ENCODE results near the gene MPG.
"Not testable (repeated sequence)": the region's sequence is repeated elsewhere in the genome, so short reads cannot be mapped to it uniquely, and the experiment has no call there.

MPG gene

GRCh38 chr16:77807-78443 lies at the start of gene MPG:
MPG (plus strand) TSS chr16:78225; CDS start chr16:78310, 85 bp downstream.
- Mint-ChIP-seq H3K36me3 (ENCODE audit: low read depth) (peaks cover 8% of the 10 kb centered on the region), H3K27me3 (peaks cover 20% of the 10 kb centered on the region), H3K4me3 (peak within 1 kb of the TSS; percentile 85), H3K4me1 (peaks cover 39% of the 10 kb centered on the region), H3K9me3 (no peaks in the 10 kb centered on the region), H3K27ac (peak within 1 kb of the TSS; percentile 84)
- ATAC-seq (peak; percentile 58), DNase-seq (peak; percentile 88)

- H3K36me3 Mint-ChIP-seq (ENCODE audit: low read depth), result not testable (repeated sequence)
Observed at GRCh38 chr16:30627-31026, 47.4 kb upstream of the MPG start.

GRCh38 chr16:33154-33876 lies 44.7 kb upstream of the MPG start:
- H3K27me3 Mint-ChIP-seq; H3K27ac Mint-ChIP-seq; ATAC-seq; DNase-seq; H3K9me3 Mint-ChIP-seq; H3K4me1 Mint-ChIP-seq; H3K36me3 Mint-ChIP-seq (ENCODE audit: low read depth); H3K4me3 Mint-ChIP-seq: not testable (repeated sequence)

More at GRCh38 chr16:30627-31026, 47.4 kb upstream of the MPG start:
- not testable (repeated sequence) for H3K4me1 Mint-ChIP-seq, H3K9me3 Mint-ChIP-seq, H3K4me3 Mint-ChIP-seq, DNase-seq, ATAC-seq, H3K27ac Mint-ChIP-seq, H3K27me3 Mint-ChIP-seq

GRCh38 chr16:33877-34647 lies 44.0 kb upstream of the MPG start:
- Mint-ChIP-seq H3K9me3 (no peaks in the 10 kb centered on the region), H3K36me3 (ENCODE audit: low read depth) (no peaks in the 10 kb centered on the region), H3K27ac (no peak overlapping the region), H3K4me1 (peaks cover 16% of the 10 kb centered on the region), H3K4me3 (peak overlapping the region; percentile 0), H3K27me3 (no peaks in the 10 kb centered on the region)
- DNase-seq (no peak), ATAC-seq (no peak)

GRCh38 chr16:34648-34987 lies 43.4 kb upstream of the MPG start:
- ATAC-seq (no peak), DNase-seq (no peak)
- Mint-ChIP-seq H3K36me3 (ENCODE audit: low read depth) (peaks cover 2% of the 10 kb centered on the region), H3K27me3 (no peaks in the 10 kb centered on the region), H3K9me3 (no peaks in the 10 kb centered on the region), H3K4me1 (peaks cover 21% of the 10 kb centered on the region), H3K4me3 (peak overlapping the region; percentile 0), H3K27ac (no peak overlapping the region)

GRCh38 chr16:35011-35677 lies 42.9 kb upstream of the MPG start:
- peak overlapping the region; percentile 0 for H3K4me3 Mint-ChIP-seq

GRCh38 chr16:35678-36305 lies 42.2 kb upstream of the MPG start:
- peaks cover 27% of the 10 kb centered on the region for H3K4me1 Mint-ChIP-seq
- DNase-seq, result no peak
- no peak for ATAC-seq
- no peak overlapping the region for H3K4me3 Mint-ChIP-seq
- peak overlapping the region; percentile 16 for H3K27ac Mint-ChIP-seq
- H3K36me3 Mint-ChIP-seq (ENCODE audit: low read depth), result peaks cover 2% of the 10 kb centered on the region
- H3K9me3 Mint-ChIP-seq, result no peaks in the 10 kb centered on the region
- H3K27me3 Mint-ChIP-seq, result no peaks in the 10 kb centered on the region

More at GRCh38 chr16:35011-35677, 42.9 kb upstream of the MPG start:
- Mint-ChIP-seq H3K4me1 (peaks cover 26% of the 10 kb centered on the region), H3K36me3 (ENCODE audit: low read depth) (peaks cover 2% of the 10 kb centered on the region), H3K9me3 (no peaks in the 10 kb centered on the region), H3K27ac (no peak overlapping the region), H3K27me3 (no peaks in the 10 kb centered on the region)
- DNase-seq (no peak), ATAC-seq (no peak)

GRCh38 chr16:36336-36984 lies 41.6 kb upstream of the MPG start:
- Mint-ChIP-seq H3K9me3 (no peaks in the 10 kb centered on the region), H3K27ac (peak overlapping the region; percentile 16), H3K4me3 (no peak overlapping the region), H3K4me1 (peaks cover 27% of the 10 kb centered on the region), H3K27me3 (no peaks in the 10 kb centered on the region), H3K36me3 (ENCODE audit: low read depth) (peaks cover 6% of the 10 kb centered on the region)
- no peak for ATAC-seq
- no peak for DNase-seq

- Mint-ChIP-seq H3K27me3 (no peaks in the 10 kb centered on the region), H3K4me3 (no peak overlapping the region), H3K9me3 (no peaks in the 10 kb centered on the region), H3K27ac (no peak overlapping the region), H3K4me1 (peaks cover 35% of the 10 kb centered on the region), H3K36me3 (ENCODE audit: low read depth) (peaks cover 14% of the 10 kb centered on the region)
- DNase-seq, result no peak
- no peak for ATAC-seq
Observed at GRCh38 chr16:37511-37910, 40.5 kb upstream of the MPG start.

- not testable (repeated sequence) for H3K27ac Mint-ChIP-seq, DNase-seq, H3K27me3 Mint-ChIP-seq, ATAC-seq, H3K9me3 Mint-ChIP-seq, H3K4me3 Mint-ChIP-seq
- peaks cover 40% of the 10 kb centered on the region for H3K4me1 Mint-ChIP-seq
- peaks cover 21% of the 10 kb centered on the region for H3K36me3 Mint-ChIP-seq (ENCODE audit: low read depth)
Observed at GRCh38 chr16:38206-38605, 39.8 kb upstream of the MPG start.

GRCh38 chr16:38941-39892 lies 38.8 kb upstream of the MPG start:
- Mint-ChIP-seq H3K4me3 (no peak overlapping the region), H3K4me1 (peaks cover 38% of the 10 kb centered on the region)
- peak; percentile 70 for ATAC-seq

GRCh38 chr16:41439-42068 lies 36.5 kb upstream of the MPG start:
- Mint-ChIP-seq H3K4me1 (peaks cover 36% of the 10 kb centered on the region), H3K4me3 (no peak overlapping the region), H3K27ac (no peak overlapping the region), H3K27me3 (no peaks in the 10 kb centered on the region), H3K9me3 (no peaks in the 10 kb centered on the region), H3K36me3 (ENCODE audit: low read depth) (peaks cover 47% of the 10 kb centered on the region)
- ATAC-seq, result no peak
- DNase-seq, result no peak

More at GRCh38 chr16:38941-39892, 38.8 kb upstream of the MPG start:
- H3K36me3 Mint-ChIP-seq (ENCODE audit: low read depth), result peaks cover 28% of the 10 kb centered on the region
- no peaks in the 10 kb centered on the region for H3K27me3 Mint-ChIP-seq
- peak overlapping the region; percentile 32 for H3K27ac Mint-ChIP-seq
- DNase-seq, result peak; percentile 46
- no peaks in the 10 kb centered on the region for H3K9me3 Mint-ChIP-seq
